Measurements from ENCODE around the gene DRG2.

The DRG2 gene

DNA sequence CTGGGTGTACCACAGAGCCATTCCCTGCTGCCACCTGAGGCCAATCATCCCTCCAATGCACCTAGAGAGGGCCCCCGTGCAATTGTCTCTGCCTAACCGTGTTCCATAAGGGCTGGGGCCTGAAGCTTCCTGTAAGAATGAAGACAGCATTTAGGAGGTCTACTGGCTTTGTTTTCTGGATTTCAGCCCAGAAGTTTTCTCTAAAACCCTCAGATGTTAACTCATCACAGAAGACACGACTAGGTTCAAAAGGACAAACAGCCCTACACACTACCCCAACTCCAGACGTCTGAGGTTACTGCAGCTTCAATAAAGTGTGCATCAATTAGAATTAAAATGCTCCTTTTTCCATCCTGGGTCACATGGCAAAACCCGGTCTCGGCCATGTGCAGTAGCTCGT is 10.8 kb upstream of the DRG2 start:
- DNase-seq (ENCODE audit: low spot score): no peak

DNA sequence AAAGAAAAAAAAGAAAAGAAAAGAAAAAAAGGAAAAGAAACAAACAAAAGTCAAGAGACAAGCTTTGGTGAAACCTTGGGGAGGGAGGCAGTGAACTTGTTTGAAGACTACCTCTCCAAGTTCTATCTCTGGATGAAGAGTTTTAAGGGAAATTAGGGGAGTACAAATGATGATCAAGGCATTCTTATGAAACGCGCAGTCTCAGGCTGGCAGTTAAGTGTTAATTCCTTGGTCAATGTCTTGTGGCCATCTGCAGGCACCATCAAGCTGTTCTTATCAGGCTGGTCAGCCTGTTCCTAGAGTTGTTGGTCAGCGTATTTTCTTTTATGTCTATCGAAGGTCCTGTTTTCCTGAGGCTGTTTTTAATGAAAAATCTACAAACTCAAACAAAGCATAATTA is 8.2 kb upstream of the DRG2 start:
- DNase-seq (ENCODE audit: low spot score): no peak

DNA sequence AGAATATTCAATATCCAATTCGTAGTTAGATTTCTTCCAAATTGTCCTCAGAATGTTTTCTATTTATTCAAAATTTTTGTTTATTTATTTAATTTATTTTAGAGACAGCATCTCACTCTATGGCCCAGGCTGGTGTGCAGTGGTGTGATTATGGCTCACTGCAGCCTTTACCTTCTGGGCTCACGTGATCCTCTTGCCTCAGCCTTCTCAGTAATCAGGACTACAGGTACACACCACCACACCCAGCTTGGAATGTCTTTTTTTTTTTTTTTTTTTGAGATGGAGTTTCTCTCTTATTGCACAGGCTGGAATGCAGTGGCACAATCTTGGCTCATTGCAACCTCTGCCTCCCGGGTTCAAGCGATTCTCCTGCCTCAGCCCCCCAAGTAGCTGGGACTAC is 3.5 kb upstream of the DRG2 start:
- no peak for DNase-seq (ENCODE audit: low spot score)

DNA sequence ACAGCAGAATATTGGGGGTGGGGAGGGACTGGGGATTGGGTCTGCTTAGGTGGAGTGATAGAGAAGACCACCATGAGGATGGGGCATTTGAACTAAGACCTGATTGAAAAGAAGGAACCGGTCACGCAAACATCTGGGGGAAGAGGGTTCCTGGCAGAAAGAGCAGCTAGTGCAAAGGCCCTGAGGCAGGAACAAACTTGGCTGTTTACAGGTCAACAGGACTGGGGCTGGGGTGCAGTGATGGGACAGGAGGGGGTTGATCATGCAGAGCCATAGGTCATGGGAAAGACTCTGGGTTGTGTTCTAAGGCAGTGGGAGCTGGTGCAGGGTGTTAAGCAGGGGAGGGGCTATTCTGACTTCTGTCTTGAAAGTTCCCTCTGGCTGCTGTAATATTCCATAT is 1.9 kb downstream of the DRG2 start:
- DNase-seq (ENCODE audit: low spot score): no peak

DNA sequence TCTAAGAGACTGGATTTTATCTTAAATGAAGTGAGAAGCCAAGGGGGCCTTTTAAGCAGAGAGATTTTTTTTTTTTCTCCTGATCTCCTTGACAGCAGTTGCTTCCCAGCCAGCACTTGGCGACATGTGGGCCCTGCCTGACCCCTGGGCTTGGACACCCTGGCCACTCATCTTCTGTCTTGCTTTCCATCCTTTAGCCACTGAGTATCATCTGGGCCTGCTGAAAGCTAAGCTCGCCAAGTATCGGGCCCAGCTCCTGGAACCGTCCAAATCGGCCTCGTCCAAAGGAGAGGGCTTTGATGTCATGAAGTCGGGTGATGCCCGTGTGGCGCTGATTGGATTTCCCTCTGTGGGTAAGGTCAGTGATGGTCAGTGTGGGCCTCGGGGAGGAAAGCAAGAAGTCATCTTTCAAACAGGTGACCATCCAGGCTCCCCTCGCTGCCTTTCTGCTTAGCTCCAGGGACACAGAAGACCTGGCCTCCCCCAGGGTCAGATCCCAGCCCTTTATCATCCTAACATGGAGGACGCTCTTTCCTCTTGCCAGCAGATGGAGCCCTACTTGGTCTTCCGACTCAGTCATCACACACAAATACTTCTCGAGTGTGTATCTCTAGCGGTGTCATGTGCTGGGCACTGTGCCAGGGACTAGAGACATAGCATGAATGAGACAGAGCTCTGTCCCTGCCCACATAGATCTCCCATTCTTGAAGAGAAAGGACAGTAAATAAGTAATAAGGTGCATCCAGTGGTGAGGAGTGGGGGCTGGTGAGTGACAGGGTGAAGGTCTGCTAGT is 6.1 kb downstream of the DRG2 start:
- DNase-seq (ENCODE audit: low spot score): no peak

DNA sequence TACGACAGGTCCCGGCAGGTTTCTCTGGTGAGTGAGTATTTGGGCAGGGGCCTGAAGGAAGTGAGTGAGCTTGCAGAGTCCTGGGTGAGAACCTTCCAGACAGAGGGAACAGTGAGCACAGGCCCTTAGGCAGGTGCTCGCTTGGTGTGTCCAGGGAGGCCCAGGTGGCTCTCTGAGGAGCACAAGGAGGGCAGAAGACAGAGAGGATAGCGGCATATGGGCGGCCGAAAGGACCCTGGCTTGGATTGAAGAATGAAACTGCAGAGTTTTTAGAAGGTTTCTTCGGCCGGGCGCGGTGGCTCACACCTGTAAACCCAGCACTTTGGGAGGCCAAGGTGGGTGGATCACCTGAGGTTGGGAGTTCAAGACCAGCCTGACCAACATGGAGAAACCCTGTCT is 6.7 kb downstream of the DRG2 start:
- DNase-seq (ENCODE audit: low spot score): no peak

DNA sequence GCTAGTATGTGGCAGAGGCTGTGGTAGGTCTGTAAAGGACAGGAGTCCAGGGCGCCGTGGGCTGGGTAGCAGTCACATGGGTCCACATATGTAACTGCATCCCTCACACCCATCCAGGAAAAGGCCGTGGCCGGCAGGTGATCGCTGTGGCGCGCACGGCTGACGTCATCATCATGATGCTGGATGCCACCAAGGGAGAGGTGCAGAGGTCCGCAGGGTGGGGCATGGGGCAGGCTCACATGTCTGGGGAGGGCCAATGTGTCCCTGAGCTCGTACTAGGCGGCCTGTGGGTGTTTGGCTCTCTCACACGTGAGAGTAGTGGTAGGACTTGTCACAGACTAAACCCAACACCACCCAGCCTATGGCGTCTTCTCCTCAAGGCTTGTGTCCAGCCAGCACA is 11.8 kb downstream of the DRG2 start:
- no peak for DNase-seq (ENCODE audit: low spot score)

DNA sequence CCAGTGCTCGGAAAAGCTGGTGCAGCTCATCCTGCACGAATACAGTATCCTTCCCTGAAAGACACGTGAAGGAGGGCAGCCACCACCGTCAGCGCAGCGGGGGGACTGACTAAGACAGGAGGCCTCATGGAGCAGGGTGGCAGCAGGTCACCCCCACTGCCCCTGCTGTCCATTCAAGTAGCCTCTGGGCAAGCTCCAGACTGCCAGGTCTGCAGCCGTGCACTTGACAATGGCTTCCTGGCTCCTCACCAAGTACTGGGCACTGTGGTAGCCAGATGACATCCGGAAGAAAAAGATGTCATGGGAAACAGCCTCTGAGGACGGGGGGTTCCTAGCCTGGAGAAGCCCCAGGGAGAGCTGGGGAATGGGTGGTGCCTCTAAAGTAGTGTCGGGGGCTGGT is 12.9 kb downstream of the DRG2 start:
- DNase-seq (ENCODE audit: low spot score): no peak

DNA sequence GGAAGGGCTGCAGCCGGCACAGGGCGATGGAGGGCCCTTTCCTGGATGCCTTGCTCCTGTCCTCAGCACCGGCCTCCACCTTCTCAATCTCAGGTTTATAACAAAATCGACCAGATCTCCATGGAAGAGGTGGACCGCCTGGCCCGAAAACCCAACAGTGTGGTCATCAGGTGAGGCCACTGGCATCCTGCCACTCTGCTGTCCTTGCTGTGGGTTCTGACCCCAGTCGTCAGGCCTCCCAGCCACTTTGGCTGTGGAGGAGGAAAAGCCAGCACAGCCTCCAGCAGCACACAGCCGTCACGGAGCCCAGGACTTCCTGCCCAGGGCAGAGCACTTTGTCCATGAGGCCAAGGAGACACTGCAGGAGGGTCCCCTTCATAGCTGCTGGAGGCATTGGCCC is 14.1 kb downstream of the DRG2 start:
- no peak for DNase-seq (ENCODE audit: low spot score)

DNA sequence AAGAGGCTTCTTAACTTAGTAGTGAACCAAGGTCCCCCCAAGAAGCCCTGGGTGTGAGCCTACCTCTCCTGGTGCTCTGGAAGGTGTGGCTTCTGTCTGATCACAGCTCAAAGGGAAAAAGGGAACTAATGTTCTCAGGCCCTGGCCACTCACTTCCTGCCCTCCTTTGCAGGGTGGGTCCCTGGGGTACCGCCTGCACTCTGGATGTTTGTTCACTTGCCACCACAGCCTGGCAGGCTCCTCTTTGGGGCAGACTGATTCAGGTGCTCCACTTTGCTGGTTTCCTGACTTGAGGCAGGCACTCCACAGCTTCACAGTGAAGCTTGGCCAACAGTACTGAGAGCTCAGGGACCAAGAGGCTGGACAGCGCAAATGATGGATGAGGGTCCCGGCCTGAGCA is 14.9 kb downstream of the DRG2 start:
- no peak for DNase-seq (ENCODE audit: low spot score)

DNA sequence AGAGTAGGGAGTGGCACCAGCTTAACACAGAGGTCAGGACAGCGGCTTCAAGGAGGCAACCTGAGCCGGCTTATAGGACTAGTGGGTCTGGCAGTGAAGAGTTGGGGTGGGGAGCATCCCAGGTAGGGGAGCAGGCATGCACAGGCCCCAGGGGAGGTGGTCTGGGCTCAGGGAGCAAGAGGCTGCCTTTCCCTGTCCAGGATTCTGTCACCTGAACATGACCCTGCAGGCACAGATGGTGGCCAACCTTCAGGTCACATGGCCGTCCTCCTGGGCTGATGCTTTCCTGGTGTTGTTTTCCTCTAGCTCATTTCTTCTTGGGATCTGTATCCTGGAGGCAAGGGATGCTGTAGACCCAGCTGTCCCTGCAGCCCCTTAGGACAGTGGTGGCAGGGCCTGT is 17.3 kb downstream of the DRG2 start:
- no peak for DNase-seq (ENCODE audit: low spot score)

DNA sequence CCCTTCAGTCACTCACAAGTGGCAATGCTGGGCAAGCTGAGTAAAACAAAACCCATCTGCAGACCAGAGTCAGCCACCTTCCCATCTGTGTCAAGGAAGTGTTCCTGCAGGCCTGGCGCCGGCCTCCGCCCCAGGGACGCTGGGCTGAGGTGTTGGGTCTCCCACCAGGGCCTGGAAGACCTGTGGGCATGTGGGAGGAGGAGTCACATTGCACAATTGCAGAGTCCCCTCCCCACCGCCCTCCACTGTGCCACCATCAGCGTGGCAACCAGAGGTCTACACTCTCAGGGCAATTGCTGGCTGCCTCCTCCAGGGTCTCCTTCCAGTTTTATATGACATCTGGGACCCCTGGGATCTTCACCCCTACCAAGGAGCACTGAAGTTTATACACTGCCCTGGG is 17.8 kb downstream of the DRG2 start:
- DNase-seq (ENCODE audit: low spot score): no peak

DNA sequence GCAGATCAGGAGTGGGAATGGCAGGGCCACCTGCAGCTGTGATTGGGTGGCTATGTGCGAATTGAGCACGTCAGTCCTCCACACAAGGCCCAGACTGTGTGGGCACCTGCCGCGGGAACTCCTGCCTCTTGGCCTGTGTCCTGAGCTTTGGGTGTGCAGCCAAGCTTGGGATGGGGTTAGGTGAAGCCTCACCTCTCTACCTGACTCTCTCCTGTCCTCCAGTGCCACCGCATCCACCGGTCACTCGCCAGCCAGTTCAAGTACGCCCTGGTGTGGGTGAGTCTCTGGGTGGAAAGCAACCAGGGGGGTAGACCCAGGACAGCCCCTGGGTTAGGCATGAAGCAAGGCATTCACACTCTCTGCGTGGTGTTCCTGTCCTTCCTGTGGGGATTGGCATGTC is 18.5 kb downstream of the DRG2 start:
- no peak for DNase-seq (ENCODE audit: low spot score)

DNA sequence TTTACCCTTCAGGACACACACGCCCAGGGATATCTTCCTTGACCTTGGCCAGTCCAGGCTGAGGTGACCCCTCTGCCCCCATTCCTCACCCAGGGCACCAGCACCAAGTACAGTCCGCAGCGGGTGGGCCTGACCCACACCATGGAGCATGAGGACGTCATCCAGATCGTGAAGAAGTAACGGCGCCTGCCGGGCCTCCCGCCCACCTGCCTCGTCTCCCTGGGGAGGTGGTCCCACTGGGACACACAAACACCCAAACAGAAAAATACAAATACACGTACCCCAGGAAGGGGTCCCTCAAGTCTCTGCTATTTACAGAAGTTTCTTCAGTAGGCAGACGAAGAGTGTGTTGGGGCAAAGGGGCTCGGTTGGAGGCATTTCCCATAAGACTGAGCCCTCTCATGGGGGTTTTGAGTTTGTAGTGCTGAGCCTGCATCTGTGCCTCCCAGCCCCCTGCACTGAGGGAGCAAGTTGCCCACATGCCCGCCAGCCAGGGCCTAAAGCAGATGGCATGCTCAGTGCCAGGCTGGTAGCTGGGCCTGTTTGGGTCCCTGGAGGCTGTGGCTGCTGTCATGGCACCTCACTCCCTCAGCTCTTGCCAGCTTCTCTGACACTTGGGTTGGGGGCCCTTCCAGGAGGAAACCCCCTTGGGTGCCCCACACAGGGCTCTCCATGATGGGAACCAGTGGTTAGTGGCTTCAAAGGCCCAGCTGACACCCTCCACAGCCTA is 19.5 kb downstream of the DRG2 start:
- DNase-seq (ENCODE audit: low spot score): no peak

DNA sequence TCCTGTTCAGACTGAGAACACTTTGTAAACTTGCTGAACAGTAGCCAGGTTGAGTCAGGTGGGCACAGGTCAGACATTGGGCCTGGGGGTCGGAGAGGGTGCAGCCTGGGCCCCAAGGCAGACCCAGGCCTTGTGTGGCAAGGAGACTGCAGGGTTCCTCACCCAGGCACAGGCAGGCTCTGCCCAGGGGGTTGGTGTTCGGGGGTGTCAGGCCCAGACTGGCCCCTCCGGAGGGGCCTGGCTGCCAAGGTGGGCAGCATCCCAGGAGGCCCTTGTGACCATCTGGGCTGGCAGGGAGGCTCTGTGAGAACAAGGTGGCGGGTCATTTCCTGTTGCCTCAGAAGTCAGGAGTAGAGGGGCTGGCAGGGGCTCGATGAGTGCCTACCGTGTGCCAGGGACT is 20.2 kb downstream of the DRG2 start:
- DNase-seq (ENCODE audit: low spot score): no peak

DNA sequence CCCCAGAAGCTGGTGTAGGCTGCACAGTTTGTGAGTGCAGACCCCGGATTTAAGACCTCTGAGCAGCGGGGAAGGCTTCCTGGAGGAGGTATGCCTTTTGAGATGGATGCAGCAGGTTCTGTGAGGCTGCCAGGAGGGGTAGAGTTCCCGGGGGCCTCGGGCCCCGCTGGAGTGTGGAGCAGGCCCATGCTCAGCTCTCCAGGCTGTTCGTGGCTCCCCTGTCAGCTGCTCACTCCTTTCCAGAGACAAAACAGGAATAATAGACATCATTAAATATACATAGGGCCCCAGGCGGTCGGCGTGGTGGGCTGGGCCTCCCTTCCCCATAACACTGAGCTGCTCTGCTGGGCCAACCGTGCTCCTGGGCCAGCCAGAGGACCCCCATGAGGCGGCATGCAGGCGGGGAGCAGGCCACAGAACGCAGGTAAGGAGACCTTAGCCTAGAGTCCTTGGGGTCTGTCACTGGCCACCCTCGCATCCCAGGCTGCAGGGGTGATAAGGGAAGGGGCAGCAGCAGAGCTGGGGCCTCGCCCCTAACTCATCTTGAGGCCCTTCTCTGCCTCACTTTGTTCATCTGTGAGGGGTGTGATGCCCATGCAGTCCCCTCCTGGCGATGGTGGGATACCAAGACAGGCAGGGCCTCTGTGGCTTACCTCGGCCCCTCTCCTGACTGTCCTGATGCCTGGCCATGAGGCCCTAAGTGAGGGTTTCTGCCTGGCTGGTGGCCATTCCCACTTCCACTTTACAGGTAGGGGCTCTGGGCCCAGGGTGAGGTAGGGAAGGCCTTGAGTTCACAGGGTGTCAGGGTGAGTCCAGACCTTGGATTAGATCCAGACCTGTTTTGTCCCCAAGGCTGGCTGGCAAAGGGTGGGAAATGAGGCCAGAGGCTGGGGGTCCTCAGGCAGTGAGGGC is 20.9 kb downstream of the DRG2 start, which contains the start of gene MYO15A:
MYO15A (plus strand) TSS at position 356 of the 912 bp plus-strand sequence. CDS start 10,045 bp downstream, outside the sequence.
- no peak for DNase-seq (ENCODE audit: low spot score)

DNA sequence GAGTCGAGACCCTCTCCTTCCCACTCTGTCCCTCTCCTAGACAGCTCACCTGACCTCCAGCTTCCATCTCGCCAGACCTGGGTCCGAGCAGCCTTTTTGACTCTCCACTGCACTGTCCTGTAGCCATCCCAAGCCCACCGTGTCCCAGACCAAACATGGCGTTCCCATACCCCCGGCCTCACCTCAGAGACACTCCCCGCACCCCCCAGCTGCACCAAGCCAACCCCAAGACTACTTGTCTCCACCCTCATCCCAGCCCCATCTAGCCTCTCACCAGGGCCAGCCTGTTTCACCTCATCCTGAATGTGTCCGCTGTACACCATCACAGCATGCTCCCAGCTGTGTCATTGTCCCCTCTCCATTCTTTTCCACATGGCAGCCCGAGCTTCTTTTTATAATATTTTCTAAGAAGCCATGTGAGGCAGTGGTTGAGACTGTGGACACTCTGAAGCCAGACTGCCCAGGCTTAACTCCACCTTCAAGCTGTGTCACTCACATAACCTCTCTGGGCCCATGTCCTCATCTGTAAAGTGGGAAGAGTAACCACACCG is 22.3 kb downstream of the DRG2 start:
- DNase-seq (ENCODE audit: low spot score): no peak

DNA sequence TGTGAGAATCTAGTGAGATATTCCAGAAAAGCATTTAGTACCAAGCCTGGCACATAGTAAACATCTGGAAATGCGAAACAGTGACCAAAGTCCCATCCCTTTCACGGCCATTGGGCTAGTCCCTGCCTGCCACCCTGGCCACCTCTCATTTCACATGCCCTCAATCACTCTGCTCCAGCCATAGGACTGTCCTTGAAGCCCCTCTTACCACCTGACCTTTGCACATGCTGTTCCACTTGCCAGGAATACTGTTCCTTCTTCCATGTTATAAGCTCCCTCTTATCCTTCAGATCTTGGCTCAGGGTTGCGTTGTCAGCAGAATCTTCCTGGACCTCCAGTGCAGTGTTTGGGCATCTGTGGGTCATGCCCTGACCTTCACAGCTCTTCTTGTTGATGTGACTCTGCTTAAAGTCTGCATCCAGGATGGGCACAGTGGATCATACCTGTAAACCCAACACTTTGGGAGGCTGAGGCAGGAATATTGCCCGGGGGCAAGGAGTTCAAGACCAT is 22.9 kb downstream of the DRG2 start:
- no peak for DNase-seq (ENCODE audit: low spot score)

DNA sequence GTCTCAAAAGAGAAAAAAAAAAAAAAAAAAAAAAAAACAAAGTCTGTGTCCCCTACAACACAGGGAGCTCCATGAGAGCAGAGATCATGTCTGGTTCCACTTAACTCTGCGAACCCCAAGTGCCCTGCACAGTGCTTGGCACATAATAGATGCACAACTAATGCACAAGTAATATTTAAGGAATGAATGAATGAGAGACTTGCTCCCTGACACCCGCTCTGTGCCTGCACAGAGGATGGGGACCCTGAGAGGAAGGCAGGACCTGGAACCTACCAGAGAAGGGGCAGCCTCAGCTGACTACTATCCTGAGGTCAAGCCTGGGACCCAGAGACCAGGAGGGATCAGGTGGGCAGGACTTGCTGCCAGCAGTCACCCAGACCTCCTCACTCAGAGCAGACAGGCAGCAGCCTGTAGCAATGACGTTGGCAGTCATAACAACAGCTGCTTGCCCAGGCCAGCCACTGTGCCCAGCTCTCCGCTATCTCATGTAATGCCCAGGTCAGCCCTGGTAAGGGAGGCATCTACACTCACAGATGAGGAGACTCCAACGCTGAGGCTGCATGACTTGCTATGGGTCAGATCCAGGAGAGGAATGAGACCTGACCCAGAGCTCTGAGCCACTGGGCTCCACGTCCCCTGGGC is 23.7 kb downstream of the DRG2 start:
- no peak for DNase-seq (ENCODE audit: low spot score)

DNA sequence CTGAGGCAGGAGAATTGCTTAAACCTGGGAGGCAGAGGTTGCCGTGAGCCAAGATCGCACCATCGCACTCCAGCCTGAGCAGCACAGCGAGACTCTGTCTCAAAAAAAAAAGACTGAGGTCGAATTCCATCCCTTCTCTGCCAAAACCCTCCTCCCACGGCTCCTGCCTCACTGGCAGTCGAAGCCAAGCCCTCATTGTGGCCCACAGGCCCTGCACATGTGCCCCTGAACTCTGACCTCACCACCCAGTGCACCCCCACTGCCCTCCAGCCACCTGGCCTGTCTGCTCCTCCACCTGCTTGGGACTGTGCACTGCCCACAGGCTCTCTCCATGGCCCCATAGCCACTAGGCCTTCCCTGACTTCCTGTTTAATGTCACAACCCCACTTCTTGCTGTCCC is 27.8 kb downstream of the DRG2 start:
- DNase-seq (ENCODE audit: low spot score): no peak

DNA sequence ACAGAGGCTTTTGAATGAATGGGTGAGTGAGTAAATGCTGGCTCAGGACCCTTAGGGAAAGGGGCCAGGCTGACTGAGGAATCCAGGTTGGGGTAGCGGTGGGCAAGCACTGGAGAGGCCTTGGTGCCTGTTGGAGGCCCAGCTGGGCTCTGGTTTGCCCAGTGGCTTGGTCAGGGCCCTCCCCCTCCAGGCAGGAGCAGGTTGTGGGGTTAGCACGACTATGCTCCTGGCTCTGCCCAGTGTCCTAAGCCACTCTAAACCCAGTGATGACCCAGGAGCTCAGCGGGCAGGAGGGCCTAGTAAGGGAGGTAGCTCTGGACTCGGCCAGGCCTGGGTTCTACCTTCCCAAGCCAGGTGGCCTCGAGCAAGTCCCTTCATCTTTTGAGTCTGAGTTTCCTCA is 28.3 kb downstream of the DRG2 start:
- DNase-seq (ENCODE audit: low spot score): no peak

DNA sequence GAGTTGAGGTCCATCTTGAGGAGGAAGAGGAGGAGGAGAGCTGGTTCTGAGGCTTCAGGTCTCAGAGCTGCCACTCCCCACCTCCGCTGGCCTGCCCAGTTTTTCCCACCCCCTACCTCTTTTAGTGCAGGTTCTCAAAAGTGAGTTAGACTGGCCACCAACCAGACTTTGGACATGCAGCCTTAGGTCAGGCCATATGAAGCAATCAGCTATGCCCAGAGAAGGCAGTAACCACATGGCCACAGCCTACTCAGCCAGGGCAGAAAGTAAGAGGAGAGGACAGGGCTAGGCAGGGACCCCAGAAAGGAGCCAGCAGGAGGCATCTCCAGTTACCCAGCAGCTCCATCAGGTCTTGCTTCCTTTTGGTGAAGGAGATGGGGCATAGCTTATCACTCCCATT is 29.8 kb downstream of the DRG2 start:
- DNase-seq (ENCODE audit: low spot score): peak; percentile 46

All from HuH-7 (cell line).